ENCODE measurements around the gene SPTBN2.

SPTBN2 gene

GRCh38 chr11:66704659-66705360 is 24.2 kb downstream of the SPTBN2 start:
- DNase-seq (ENCODE audit: low read depth in 2 of 2) = no peak

GRCh38 chr11:66701432-66702240 is 27.4 kb downstream of the SPTBN2 start:
- no peak for DNase-seq (ENCODE audit: low read depth in 2 of 2)

GRCh38 chr11:66700742-66701141 is 28.3 kb downstream of the SPTBN2 start:
- DNase-seq (ENCODE audit: low read depth in 2 of 2) = no peak

GRCh38 chr11:66700337-66700736 is 28.7 kb downstream of the SPTBN2 start:
- DNase-seq (ENCODE audit: low read depth in 2 of 2) = no peak

GRCh38 chr11:66698491-66698890 is 30.5 kb downstream of the SPTBN2 start:
- DNase-seq (ENCODE audit: low read depth in 2 of 2) = no peak

GRCh38 chr11:66697988-66698387 is 31.0 kb downstream of the SPTBN2 start:
- DNase-seq (ENCODE audit: low read depth in 2 of 2) = no peak

GRCh38 chr11:66696146-66696545 is 32.9 kb downstream of the SPTBN2 start:
- no peak for DNase-seq (ENCODE audit: low read depth in 2 of 2)

- peak; percentile 49 to 64 for DNase-seq (ENCODE audit: low read depth in 2 of 2)
Measured at GRCh38 chr11:66694732-66695207, 34.2 kb downstream of the SPTBN2 start.

GRCh38 chr11:66694056-66694410 is 35.0 kb downstream of the SPTBN2 start:
- no peak for DNase-seq (ENCODE audit: low read depth in 2 of 2)

GRCh38 chr11:66693356-66694055 is 35.5 kb downstream of the SPTBN2 start:
- no peak for DNase-seq (ENCODE audit: low read depth in 2 of 2)

GRCh38 chr11:66692871-66693331 is 36.1 kb downstream of the SPTBN2 start:
- DNase-seq (ENCODE audit: low read depth in 2 of 2) = no peak

- DNase-seq (ENCODE audit: low read depth in 2 of 2) = no peak
Measured at GRCh38 chr11:66692446-66692845, 36.6 kb downstream of the SPTBN2 start.

- DNase-seq (ENCODE audit: low read depth in 2 of 2) = no peak
Measured at GRCh38 chr11:66691311-66691980, 37.6 kb downstream of the SPTBN2 start.

- DNase-seq (ENCODE audit: low read depth in 2 of 2) = no peak
Measured at GRCh38 chr11:66689661-66690590, 39.1 kb downstream of the SPTBN2 start.

GRCh38 chr11:66688561-66689534 is 40.2 kb downstream of the SPTBN2 start:
- DNase-seq (ENCODE audit: low read depth in 2 of 2) = no peak

GRCh38 chr11:66687831-66688281 is 41.2 kb downstream of the SPTBN2 start:
- DNase-seq (ENCODE audit: low read depth in 2 of 2) = no peak

GRCh38 chr11:66686801-66687750 is 41.9 kb downstream of the SPTBN2 start:
- DNase-seq (ENCODE audit: low read depth in 2 of 2) = no peak

GRCh38 chr11:66686100-66686785 is 42.8 kb downstream of the SPTBN2 start:
- no peak for DNase-seq (ENCODE audit: low read depth in 2 of 2)
